ENCODE results near the gene ZDHHC20. TPM values are rescaled to one million over a fixed set of nuclear protein-coding genes. Genes with fewer than 3 reads are reported as not detected.

Gene ZDHHC20
- total RNA-seq, 1 experiment from 2014 or later, result 110 TPM

- ChIA-PET CTCF (no interaction called here), RAD21 (ENCODE audit: low non-redundant PET in 1 of 2, low total read pairs in 2 of 2, uncharacterized antibody in 2 of 2, unreplicated experiment in 2 of 2) (interaction anchor here in 1 of 2 experiments (0.7 kb wide), 1 partner anchor 404 kb away, joined by 3 read pairs; no protein-coding TSS in a partner anchor), POLR2A (no interaction called here)
- Histone ChIP-seq H4K20me1 (ENCODE audit: insufficient read depth) (no peaks in the 10 kb centered on the region), H3K27me3 (ENCODE audit: insufficient read depth, low read length) (no peaks in the 10 kb centered on the region), H2AFZ (ENCODE audit: low read depth, low read length, poor library complexity, severe bottlenecking) (no peak overlapping the region), H3K9ac (ENCODE audit: low read length) (no peak overlapping the region), H3K4me2 (ENCODE audit: low read length) (no peak overlapping the region), H3K27ac (ENCODE audit: low read depth, low read length) (no peak overlapping the region), H3K4me1 (ENCODE audit: control insufficient read depth in 1 of 2, insufficient read depth in 2 of 2, low read length in 2 of 2) (peaks cover 3 to 4% of the 10 kb centered on the region in 2 experiments; a peak in 2 of 4 replicates), H3K9me3 (ENCODE audit: control insufficient read depth in 1 of 2, insufficient read depth in 1 of 2, low read depth in 1 of 2, low read length in 2 of 2) (no peaks in the 10 kb centered on the region), H3K9me2 (ENCODE audit: insufficient read depth) (no peaks in the 10 kb centered on the region), H3K36me3 (ENCODE audit: control insufficient read depth in 1 of 2, insufficient read depth in 2 of 2, low read length in 2 of 2) (no peaks in the 10 kb centered on the region), H3K79me2 (ENCODE audit: insufficient read depth, low read length) (no peaks in the 10 kb centered on the region), H3K4me3 (replicated peaks in 1 of 2; ENCODE audit: low read depth in 1 of 2, low read length in 2 of 2) (no peak overlapping the region)
- no TSS peak for BruUV-seq (replicated peaks)
- intact Hi-C loops (cut with micrococcal nuclease), result loop anchor here (2.0 kb wide), 1 partner anchor 141 kb away; no protein-coding TSS in a partner anchor
- peak; percentile 17 to 28 (median 26); a peak in 1 of 6 replicates for TF ChIP-seq CTCF (IDR thresholded peaks at IDR 0.05 in 2 of 3, conservative IDR thresholded peaks at IDR 0.05 in 1 of 3; ENCODE audit: borderline replicate concordance in 1 of 3, insufficient read depth in 1 of 3, low read depth in 2 of 3, low read length in 2 of 3)
- TF ChIP-seq TCF7L2 (IDR thresholded peaks at IDR 0.05; ENCODE audit: borderline replicate concordance, extremely low read depth, insufficient read depth, insufficient read length), result no peak
- TF ChIP-seq POLR2AphosphoS5 (IDR thresholded peaks at IDR 0.05; ENCODE audit: low read depth, low read length), result no peak
- no peak for TF ChIP-seq EZH2phosphoT487 (IDR thresholded peaks at IDR 0.05; ENCODE audit: borderline replicate concordance)
- peak; percentile 36; the same call in 1 of the 2 replicates for TF ChIP-seq RAD21 (IDR thresholded peaks at IDR 0.05; ENCODE audit: low read depth)
- no peak for TF ChIP-seq ZFX (IDR thresholded peaks at IDR 0.05)
- no peak for TF ChIP-seq SRF (IDR thresholded peaks at IDR 0.05; ENCODE audit: low read depth)
- TF ChIP-seq ATF3 (IDR thresholded peaks at IDR 0.05), result no peak
- no peak for TF ChIP-seq POLR2A (IDR thresholded peaks at IDR 0.05; ENCODE audit: borderline replicate concordance, extremely low read depth, insufficient read depth, insufficient read length)
- TF ChIP-seq, protein P1, sequence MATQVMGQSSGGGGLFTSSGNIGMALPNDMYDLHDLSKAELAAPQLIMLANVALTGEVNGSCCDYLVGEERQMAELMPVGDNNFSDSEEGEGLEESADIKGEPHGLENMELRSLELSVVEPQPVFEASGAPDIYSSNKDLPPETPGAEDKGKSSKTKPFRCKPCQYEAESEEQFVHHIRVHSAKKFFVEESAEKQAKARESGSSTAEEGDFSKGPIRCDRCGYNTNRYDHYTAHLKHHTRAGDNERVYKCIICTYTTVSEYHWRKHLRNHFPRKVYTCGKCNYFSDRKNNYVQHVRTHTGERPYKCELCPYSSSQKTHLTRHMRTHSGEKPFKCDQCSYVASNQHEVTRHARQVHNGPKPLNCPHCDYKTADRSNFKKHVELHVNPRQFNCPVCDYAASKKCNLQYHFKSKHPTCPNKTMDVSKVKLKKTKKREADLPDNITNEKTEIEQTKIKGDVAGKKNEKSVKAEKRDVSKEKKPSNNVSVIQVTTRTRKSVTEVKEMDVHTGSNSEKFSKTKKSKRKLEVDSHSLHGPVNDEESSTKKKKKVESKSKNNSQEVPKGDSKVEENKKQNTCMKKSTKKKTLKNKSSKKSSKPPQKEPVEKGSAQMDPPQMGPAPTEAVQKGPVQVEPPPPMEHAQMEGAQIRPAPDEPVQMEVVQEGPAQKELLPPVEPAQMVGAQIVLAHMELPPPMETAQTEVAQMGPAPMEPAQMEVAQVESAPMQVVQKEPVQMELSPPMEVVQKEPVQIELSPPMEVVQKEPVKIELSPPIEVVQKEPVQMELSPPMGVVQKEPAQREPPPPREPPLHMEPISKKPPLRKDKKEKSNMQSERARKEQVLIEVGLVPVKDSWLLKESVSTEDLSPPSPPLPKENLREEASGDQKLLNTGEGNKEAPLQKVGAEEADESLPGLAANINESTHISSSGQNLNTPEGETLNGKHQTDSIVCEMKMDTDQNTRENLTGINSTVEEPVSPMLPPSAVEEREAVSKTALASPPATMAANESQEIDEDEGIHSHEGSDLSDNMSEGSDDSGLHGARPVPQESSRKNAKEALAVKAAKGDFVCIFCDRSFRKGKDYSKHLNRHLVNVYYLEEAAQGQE (IDR thresholded peaks at IDR 0.05; ENCODE audit: low read depth), result no peak
- peak; percentile 57 for ATAC-seq
- no peak for DNase-seq (ENCODE audit: low read depth, low spot score)
These were observed 120.9 kb downstream of the ZDHHC20 start for GRCh38 chr13:21338156-21338555.
